BLaER1 treated with 17β-estradiol and CSF1 and Interleukin-3, amounts not matched to agents 10 nM and 100 nM (cell line): ENCODE measurements around the gene NMT1.
"Not testable (repeated sequence)": the region's sequence is repeated elsewhere in the genome, so short reads cannot be mapped to it uniquely, and the experiment has no call there.

Source experiments
- H3K27ac ChIP-seq, 11 experiments: shearing (Covaris generic); formaldehyde crosslinking; 2 replicates each; pipeline ENCODE4 v1.8.1; 2022
- H3K27me3 ChIP-seq, 11 experiments: shearing (Covaris generic); formaldehyde crosslinking; 2 replicates each; pipeline ENCODE4 v1.8.1; 2022
- H3K36me3 ChIP-seq, 11 experiments: shearing (Covaris generic); formaldehyde crosslinking; 2 replicates each; pipeline ENCODE4 v1.8.1; 2022
- H3K4me1 ChIP-seq, 10 experiments: shearing (Covaris generic); formaldehyde crosslinking; 2 replicates each; pipeline ENCODE4 v1.8.1; 2022
- H3K4me2 ChIP-seq, 11 experiments: shearing (Covaris generic); formaldehyde crosslinking; 2 replicates each; pipeline ENCODE4 v1.8.1; 2022
- H3K4me3 ChIP-seq, 10 experiments: shearing (Covaris generic); formaldehyde crosslinking; 2 replicates each; pipeline ENCODE4 v1.8.1; 2022
- H3K9ac ChIP-seq, 11 experiments: shearing (Covaris generic); formaldehyde crosslinking; 2 replicates each; pipeline ENCODE4 v1.8.1; 2022
- H3K9me3 ChIP-seq, 11 experiments: shearing (Covaris generic); formaldehyde crosslinking; replicated peaks in 1 of 11; 2 replicates each; pipeline ENCODE4 v1.8.1; 2022
- H4K20me1 ChIP-seq, 11 experiments: shearing (Covaris generic); formaldehyde crosslinking; 2 replicates each; pipeline ENCODE4 v1.8.1; 2022
- Cebpa-rat ChIP-seq, 11 experiments: shearing (Covaris generic); IDR thresholded peaks; 2 replicates each; pipeline ENCODE4 v1.8.1; 2022

NMT1 gene

DNA sequence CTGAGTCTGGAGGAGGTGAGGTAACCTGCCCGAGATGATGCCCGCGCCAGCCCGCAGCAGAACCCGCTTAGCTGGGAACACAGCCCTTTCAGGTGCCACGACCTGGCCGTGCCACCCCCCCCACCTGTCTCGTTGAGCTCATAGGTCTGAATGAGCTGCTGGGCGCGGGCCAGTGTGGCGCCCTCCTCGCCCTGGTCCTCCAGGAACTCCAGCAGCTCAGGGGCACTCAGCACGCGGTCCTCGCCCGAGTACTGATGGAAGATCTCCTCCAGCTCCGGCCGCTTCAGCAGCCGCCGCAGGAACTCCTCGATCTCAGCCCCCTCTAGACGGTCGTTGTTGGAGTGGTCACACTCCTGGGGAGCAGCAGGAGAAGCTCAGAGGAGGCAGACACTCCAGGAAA lies 57.6 kb downstream of the NMT1 start:
- no peak for TF ChIP-seq Cebpa-rat (IDR thresholded peaks at IDR 0.05)
- H3K27ac ChIP-seq = no peak overlapping the region
- peaks cover 0 to 9% (median 0%) of the 10 kb centered on the region in 11 experiments; a peak in 5 of 22 replicates for H3K27me3 ChIP-seq
- no peak overlapping the region for H3K9ac ChIP-seq
- peaks cover 0 to 26% (median 0%) of the 10 kb centered on the region in 11 experiments; a peak in 7 of 22 replicates for H4K20me1 ChIP-seq
- no peaks in the 10 kb centered on the region for H3K9me3 ChIP-seq
- peaks cover 0 to 32% (median 0%) of the 10 kb centered on the region in 11 experiments; a peak in 3 of 22 replicates for H3K36me3 ChIP-seq
- no peak overlapping the region for H3K4me3 ChIP-seq
- peaks cover 35 to 75% (median 48%) of the 10 kb centered on the region in 10 experiments for H3K4me1 ChIP-seq
- peak overlapping the region in 5 of 11 experiments; percentile 52 to 69 (median 68); a peak in 7 of 22 replicates for H3K4me2 ChIP-seq

GRCh38 chr17:45119964-45120363 lies 58.8 kb downstream of the NMT1 start:
- TF ChIP-seq Cebpa-rat (IDR thresholded peaks at IDR 0.05) = no peak
- H3K27me3 ChIP-seq = peaks cover 0 to 9% (median 0%) of the 10 kb centered on the region in 11 experiments; a peak in 5 of 22 replicates
- peaks cover 36 to 75% (median 47%) of the 10 kb centered on the region in 10 experiments for H3K4me1 ChIP-seq
- H3K9ac ChIP-seq = no peak overlapping the region
- no peak overlapping the region for H3K4me3 ChIP-seq
- peaks cover 0 to 31% (median 0%) of the 10 kb centered on the region in 11 experiments; a peak in 3 of 22 replicates for H3K36me3 ChIP-seq
- H3K4me2 ChIP-seq = peak overlapping the region in 8 of 11 experiments; percentile 36 to 69 (median 62); a peak in 16 of 22 replicates
- H3K27ac ChIP-seq = no peak overlapping the region
- no peaks in the 10 kb centered on the region for H3K9me3 ChIP-seq
- peaks cover 0 to 27% (median 0%) of the 10 kb centered on the region in 11 experiments; a peak in 7 of 22 replicates for H4K20me1 ChIP-seq

GRCh38 chr17:45120558-45120957 lies 59.4 kb downstream of the NMT1 start:
- no peak for TF ChIP-seq Cebpa-rat (IDR thresholded peaks at IDR 0.05)
- no peak overlapping the region for H3K9ac ChIP-seq
- H3K27me3 ChIP-seq = peaks cover 0 to 9% (median 0%) of the 10 kb centered on the region in 11 experiments; a peak in 5 of 22 replicates
- peaks cover 0 to 27% (median 0%) of the 10 kb centered on the region in 11 experiments; a peak in 7 of 22 replicates for H4K20me1 ChIP-seq
- H3K4me1 ChIP-seq = peaks cover 36 to 72% (median 49%) of the 10 kb centered on the region in 10 experiments
- no peak overlapping the region for H3K4me3 ChIP-seq
- no peak overlapping the region for H3K27ac ChIP-seq
- peak overlapping the region in 8 of 11 experiments; percentile 36 to 69 (median 62); a peak in 11 of 22 replicates for H3K4me2 ChIP-seq
- peaks cover 0 to 31% (median 0%) of the 10 kb centered on the region in 11 experiments; a peak in 3 of 22 replicates for H3K36me3 ChIP-seq
- H3K9me3 ChIP-seq = no peaks in the 10 kb centered on the region

- no peak overlapping the region for H3K27ac ChIP-seq
- peaks cover 0 to 9% (median 0%) of the 10 kb centered on the region in 11 experiments; a peak in 5 of 22 replicates for H3K27me3 ChIP-seq
- peaks cover 0 to 27% (median 0%) of the 10 kb centered on the region in 11 experiments; a peak in 7 of 22 replicates for H4K20me1 ChIP-seq
- no peak for TF ChIP-seq Cebpa-rat (IDR thresholded peaks at IDR 0.05)
- H3K4me2 ChIP-seq = no peak overlapping the region
- peaks cover 34 to 67% (median 45%) of the 10 kb centered on the region in 10 experiments for H3K4me1 ChIP-seq
- H3K9ac ChIP-seq = no peak overlapping the region
- H3K36me3 ChIP-seq = peaks cover 0 to 31% (median 0%) of the 10 kb centered on the region in 11 experiments; a peak in 3 of 22 replicates
- no peaks in the 10 kb centered on the region for H3K9me3 ChIP-seq
- no peak overlapping the region for H3K4me3 ChIP-seq
These were observed 59.9 kb downstream of the NMT1 start for GRCh38 chr17:45121055-45121454.

GRCh38 chr17:45123076-45123770 lies 62.1 kb downstream of the NMT1 start:
- no peak overlapping the region for H3K4me3 ChIP-seq
- peak overlapping the region in 9 of 11 experiments; percentile 22 to 66 (median 54); a peak in 15 of 22 replicates for H3K27ac ChIP-seq
- peaks cover 0 to 9% (median 0%) of the 10 kb centered on the region in 11 experiments; a peak in 5 of 22 replicates for H3K27me3 ChIP-seq
- peaks cover 0 to 27% (median 0%) of the 10 kb centered on the region in 11 experiments; a peak in 8 of 22 replicates for H4K20me1 ChIP-seq
- peaks cover 0 to 32% (median 0%) of the 10 kb centered on the region in 11 experiments; a peak in 3 of 22 replicates for H3K36me3 ChIP-seq
- TF ChIP-seq Cebpa-rat (IDR thresholded peaks at IDR 0.05) = no peak
- H3K9me3 ChIP-seq = no peaks in the 10 kb centered on the region
- H3K4me1 ChIP-seq = peaks cover 29 to 69% (median 41%) of the 10 kb centered on the region in 10 experiments
- H3K4me2 ChIP-seq = peak overlapping the region; percentile 16 to 73 (median 55); a peak in 21 of 22 replicates
- H3K9ac ChIP-seq = peak overlapping the region in 8 of 11 experiments; percentile 4 to 51 (median 34); a peak in 9 of 22 replicates

GRCh38 chr17:45123930-45124796 lies 63.0 kb downstream of the NMT1 start:
- H3K4me3 ChIP-seq = no peak overlapping the region
- H3K4me1 ChIP-seq = peaks cover 27 to 68% (median 37%) of the 10 kb centered on the region in 10 experiments
- peak overlapping the region in 10 of 11 experiments; percentile 22 to 66 (median 54); a peak in 18 of 22 replicates for H3K27ac ChIP-seq
- peak overlapping the region; percentile 16 to 73 (median 55); a peak in 21 of 22 replicates for H3K4me2 ChIP-seq
- H3K36me3 ChIP-seq = peaks cover 0 to 23% (median 0%) of the 10 kb centered on the region in 11 experiments; a peak in 3 of 22 replicates
- H3K27me3 ChIP-seq = peaks cover 0 to 9% (median 0%) of the 10 kb centered on the region in 11 experiments; a peak in 5 of 22 replicates
- H4K20me1 ChIP-seq = peaks cover 0 to 33% (median 0%) of the 10 kb centered on the region in 11 experiments; a peak in 8 of 22 replicates
- H3K9ac ChIP-seq = peak overlapping the region in 10 of 11 experiments; percentile 4 to 51 (median 35); a peak in 14 of 22 replicates
- no peaks in the 10 kb centered on the region for H3K9me3 ChIP-seq
- no peak for TF ChIP-seq Cebpa-rat (IDR thresholded peaks at IDR 0.05)

- peaks cover 21 to 68% (median 33%) of the 10 kb centered on the region in 10 experiments for H3K4me1 ChIP-seq
These were observed 63.6 kb downstream of the NMT1 start for GRCh38 chr17:45124797-45125122.

GRCh38 chr17:45125509-45125908 lies 64.4 kb downstream of the NMT1 start:
- H3K4me2 ChIP-seq = no peak overlapping the region
- peaks cover 15 to 65% (median 28%) of the 10 kb centered on the region in 10 experiments for H3K4me1 ChIP-seq
- no peak overlapping the region for H3K9ac ChIP-seq
- H3K4me3 ChIP-seq = no peak overlapping the region
- TF ChIP-seq Cebpa-rat (IDR thresholded peaks at IDR 0.05) = no peak
- H4K20me1 ChIP-seq = peaks cover 0 to 46% (median 4%) of the 10 kb centered on the region in 11 experiments; a peak in 11 of 22 replicates
- peaks cover 0 to 11% (median 0%) of the 10 kb centered on the region in 11 experiments; a peak in 1 of 22 replicates for H3K36me3 ChIP-seq
- peaks cover 0 to 9% (median 0%) of the 10 kb centered on the region in 11 experiments; a peak in 5 of 22 replicates for H3K27me3 ChIP-seq
- no peaks in the 10 kb centered on the region for H3K9me3 ChIP-seq
- H3K27ac ChIP-seq = no peak overlapping the region

More at GRCh38 chr17:45124797-45125122, 63.6 kb downstream of the NMT1 start:
- peaks cover 0 to 39% (median 2%) of the 10 kb centered on the region in 11 experiments; a peak in 9 of 22 replicates for H4K20me1 ChIP-seq
- peak overlapping the region in 7 of 11 experiments; percentile 19 to 66 (median 54); a peak in 9 of 22 replicates for H3K27ac ChIP-seq
- peaks cover 0 to 17% (median 0%) of the 10 kb centered on the region in 11 experiments; a peak in 3 of 22 replicates for H3K36me3 ChIP-seq
- H3K9ac ChIP-seq = peak overlapping the region in 7 of 11 experiments; percentile 24 to 51 (median 36); a peak in 8 of 22 replicates
- not testable (repeated sequence) for H3K4me3 ChIP-seq, H3K9me3 ChIP-seq, H3K27me3 ChIP-seq
- H3K4me2 ChIP-seq = peak overlapping the region in 10 of 11 experiments; percentile 32 to 73 (median 57); a peak in 17 of 22 replicates
